HG02943 (cell line): ENCODE measurements around the gene USP35.

ENCODE experiments used
- ATAC-seq: cut with Tn5 transposase; IDR thresholded peaks from one replicate; pipeline ENCODE4 v1.9.1; 2021; ENCODE audit warnings: mild to moderate bottlenecking, low read depth, moderate library complexity; ENCODE audit not compliant: unreplicated experiment

The USP35 gene

DNA sequence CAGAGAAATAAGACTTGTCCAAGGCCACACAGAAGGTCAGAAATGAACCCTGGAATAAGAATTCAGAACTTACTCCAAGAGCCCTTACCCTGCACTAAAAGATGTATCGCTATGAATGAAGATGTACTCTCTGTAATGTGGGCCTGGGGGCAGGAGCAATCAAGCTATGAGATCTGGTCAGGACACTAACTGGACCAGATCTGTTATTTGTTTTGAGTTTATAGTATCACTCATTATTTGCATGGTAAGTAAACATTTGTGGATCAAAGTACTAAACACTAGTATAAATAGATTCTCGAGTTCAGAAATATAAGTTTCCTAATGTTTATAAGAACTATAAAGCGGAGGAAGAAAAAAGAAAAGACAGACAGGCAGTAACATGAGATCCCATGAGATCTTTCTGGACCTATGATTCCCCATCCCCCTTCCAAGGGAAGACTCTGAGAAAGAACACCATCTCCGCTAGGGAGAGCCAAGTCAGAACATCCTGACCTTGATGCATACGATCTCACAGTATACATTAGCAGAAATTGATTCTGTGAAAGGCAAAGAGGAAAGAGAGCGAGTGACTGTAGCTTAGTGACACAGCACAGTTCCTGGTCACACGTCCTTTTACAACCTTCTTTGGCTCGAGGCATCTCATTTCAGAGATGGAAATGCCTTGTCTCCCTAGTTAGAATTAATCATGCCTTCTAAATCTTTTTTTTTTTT lies 71.2 kb downstream of the USP35 start:
- ATAC-seq, result no peak

DNA sequence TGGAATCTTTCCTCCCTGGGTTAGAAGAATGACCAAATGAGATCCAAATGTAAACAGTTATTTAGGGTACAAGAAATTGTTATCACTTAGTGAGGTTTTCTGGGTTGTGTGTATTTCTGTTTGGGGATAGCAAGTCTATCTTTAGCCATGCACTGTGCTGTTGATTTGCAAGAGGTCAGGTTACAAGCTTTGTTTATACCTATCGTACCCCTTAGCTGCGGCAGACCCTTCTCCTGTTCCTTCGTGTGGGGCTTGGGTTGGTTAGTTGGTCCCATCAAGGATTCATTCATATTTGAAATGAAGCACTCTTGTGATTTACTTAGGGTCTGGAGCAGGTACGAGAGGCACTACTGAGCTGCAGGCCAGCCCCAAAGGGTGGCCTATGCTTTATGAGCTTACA lies 72.6 kb downstream of the USP35 start:
- no peak for ATAC-seq

DNA sequence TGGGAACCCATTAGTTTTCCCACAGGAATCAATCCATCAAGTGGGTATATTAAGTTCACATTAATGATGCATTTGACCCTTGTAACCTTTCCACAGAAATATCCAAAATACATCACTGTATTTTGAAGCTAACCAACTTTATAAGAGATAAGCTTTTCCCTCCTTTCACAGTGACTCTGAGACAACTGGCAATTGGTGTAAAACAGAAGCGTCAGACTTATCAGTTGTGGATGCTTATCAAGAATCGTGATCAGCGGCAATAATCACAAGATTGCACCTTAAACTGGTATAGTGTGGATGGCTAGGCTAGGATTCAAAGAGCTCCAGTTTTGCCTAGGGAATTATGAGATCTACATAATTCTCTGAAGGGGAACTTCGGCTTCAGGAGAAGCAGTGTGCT lies 73.1 kb downstream of the USP35 start:
- no peak for ATAC-seq

DNA sequence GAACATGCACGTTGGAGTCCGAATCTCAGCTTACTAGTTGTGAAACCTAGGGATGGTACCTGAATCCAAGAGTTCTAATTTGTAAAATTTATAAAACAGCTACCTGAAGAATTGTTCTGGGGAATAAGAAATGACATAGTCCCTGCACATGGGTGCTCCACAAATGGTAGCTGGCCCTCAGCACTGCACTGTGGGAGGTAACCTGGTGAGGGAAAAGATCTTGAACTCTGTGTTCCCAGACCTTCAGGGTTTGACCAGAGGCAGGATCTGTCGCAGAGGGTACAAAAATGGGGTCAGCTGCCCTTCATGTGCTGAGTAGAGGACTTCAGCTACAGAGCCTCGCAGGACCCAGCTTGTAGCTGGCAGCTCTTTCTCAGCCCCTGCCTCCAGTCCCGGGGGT lies 73.5 kb downstream of the USP35 start:
- ATAC-seq, result no peak

DNA sequence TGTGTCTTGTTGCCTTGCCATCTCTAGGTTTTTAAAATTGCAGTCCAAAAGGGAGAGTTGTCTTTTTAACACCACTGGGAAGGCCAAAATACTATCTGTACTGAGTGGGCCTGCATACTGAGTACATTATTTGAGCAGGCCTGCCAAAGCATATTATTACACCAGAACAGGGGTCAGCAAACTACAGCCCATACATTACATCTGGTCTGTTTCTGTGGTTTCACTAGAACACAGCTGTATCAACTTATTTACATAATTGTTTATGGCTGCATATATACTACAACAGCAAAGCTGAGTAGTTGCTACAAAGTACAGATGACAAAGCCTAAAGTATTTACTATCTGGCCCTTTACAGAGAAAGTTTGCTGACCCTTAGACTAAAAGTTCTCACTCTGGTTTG lies 74.0 kb downstream of the USP35 start:
- no peak for ATAC-seq
